Fibroblast of lung (primary cell): ENCODE results near the gene WWOX. TPM values are rescaled to one million over a fixed set of nuclear protein-coding genes. Genes with fewer than 3 reads are reported as not detected.

Source experiments
- DNase-seq, 2 donors: peaks; one replicate each; pipeline versions ENCODE4 v3.0.0 to v3.0.0-alpha.2; 2010; ENCODE audit warnings: low read depth in 2 of 2
- H2AFZ ChIP-seq: 2 replicates; pipeline ENCODE4 v1.5.1; 2012; ENCODE audit warnings: low read length, control low read depth, inconsistent platforms
- H3K27ac ChIP-seq: 2 replicates; pipeline ENCODE4 v1.5.1; 2011; ENCODE audit warnings: low read length, control low read depth; ENCODE audit not compliant: insufficient read depth
- H3K27me3 ChIP-seq: 2 replicates; pipeline ENCODE4 v1.5.1; 2011; ENCODE audit warnings: mild to moderate bottlenecking, low read length; ENCODE audit not compliant: control insufficient read depth, insufficient read depth
- H3K36me3 ChIP-seq: 2 replicates; pipeline ENCODE4 v1.5.1; 2011; ENCODE audit warnings: low read length; ENCODE audit not compliant: control insufficient read depth, insufficient read depth
- H3K4me1 ChIP-seq: 2 replicates; pipeline ENCODE4 v1.5.1; 2011; ENCODE audit warnings: low read length; ENCODE audit not compliant: control insufficient read depth, insufficient read depth; ENCODE audit errors: extremely low read depth
- H3K4me2 ChIP-seq: 2 replicates; pipeline ENCODE4 v1.5.1; 2011; ENCODE audit warnings: low read length, control low read depth; ENCODE audit not compliant: insufficient read depth; ENCODE audit errors: extremely low read depth
- H3K4me3 ChIP-seq, 4 experiments: fragments of 200-600 bp in 1 of 4; sonication (generic) in 1 of 4; replicated peaks in 1 of 4; 2 replicates each; pipeline ENCODE4 v1.5.1; 2011 to 2016; ENCODE audit warnings: low read length in 4 of 4, low read depth in 3 of 4, mild to moderate bottlenecking in 3 of 4, control low read depth in 2 of 4, inconsistent platforms in 1 of 4, mixed read lengths in 1 of 4; ENCODE audit not compliant: insufficient read depth in 1 of 4; ENCODE audit errors: control extremely low read depth in 1 of 4
- H3K79me2 ChIP-seq: 2 replicates; pipeline ENCODE4 v1.5.1; 2012; ENCODE audit warnings: mild to moderate bottlenecking, low read length, inconsistent platforms; ENCODE audit not compliant: control insufficient read depth, insufficient read depth
- H3K9ac ChIP-seq: 2 replicates; pipeline ENCODE4 v1.5.1; 2011; ENCODE audit warnings: mild to moderate bottlenecking, low read length, control low read depth; ENCODE audit not compliant: insufficient read depth
- H3K9me3 ChIP-seq: 2 replicates; pipeline ENCODE4 v1.5.1; 2012; ENCODE audit warnings: low read depth, low read length; ENCODE audit not compliant: control insufficient read depth, insufficient read depth
- H4K20me1 ChIP-seq: 2 replicates; pipeline ENCODE4 v1.5.1; 2011; ENCODE audit warnings: low read length; ENCODE audit not compliant: control insufficient read depth, insufficient read depth; ENCODE audit errors: extremely low read depth
- CTCF ChIP-seq, 2 donors: IDR thresholded peaks in 1 of 2; conservative IDR thresholded peaks in 1 of 2; 1 replicate in 1 of 2; 2 replicates in 1 of 2; pipeline ENCODE4 v1.5.1; 2011 to 2012; ENCODE audit warnings: low read length in 2 of 2, control low read depth in 1 of 2, inconsistent platforms in 1 of 2, low read depth in 1 of 2, mild to moderate bottlenecking in 1 of 2
- EZH2 ChIP-seq: IDR thresholded peaks from 2 replicates; pipeline ENCODE4 v1.5.1; 2012; ENCODE audit warnings: low read length, control low read depth, mild to moderate bottlenecking; ENCODE audit errors: missing control alignments
- polyA plus RNA-seq, 2 donors: library from polyadenylated mRNA; depleted of rRNA in 1 of 2; stranded (reverse) in 1 of 2; unstranded in 1 of 2; fragments of >200 nt; gene quantifications; 2 replicates each; pipeline ENCODE4 v1.2.1, GENCODE V29; 2011 to 2012; ENCODE audit warnings: missing spikeins in 1 of 2
- total RNA-seq: library from RNA; depleted of rRNA; stranded (reverse); fragments of >200 nt; gene quantifications from 2 replicates; pipeline ENCODE4 v1.2.1, GENCODE V29; 2014

The WWOX gene
- total and polyA plus RNA-seq, 2 donors (not counting 1 experiment from before 2014, with no cell fraction given) = 5.6 to 16.3 TPM

GRCh38 chr16:78125112-78125844 is 25.8 kb downstream of the WWOX start:
- Histone ChIP-seq H3K27me3 (no peaks in the 10 kb centered on the region), H3K9me3 (no peaks in the 10 kb centered on the region), H3K27ac (no peak overlapping the region), H3K36me3 (no peaks in the 10 kb centered on the region), H2AFZ (no peak overlapping the region), H3K4me3 (no peak overlapping the region), H4K20me1 (no peaks in the 10 kb centered on the region), H3K9ac (no peak overlapping the region), H3K4me2 (no peak overlapping the region), H3K79me2 (no peaks in the 10 kb centered on the region), H3K4me1 (peaks cover 3% of the 10 kb centered on the region)
- TF ChIP-seq EZH2 (no peak), CTCF (conservative IDR thresholded peaks at IDR 0.05 in 1 of 2, IDR thresholded peaks at IDR 0.05 in 1 of 2; ENCODE audit: low read depth in 1 of 2, low read length in 2 of 2) (no peak)
- DNase-seq = no peak

- H3K4me3 ChIP-seq = peak overlapping the region in 1 of 4 experiments; percentile 14
- no peak overlapping the region for H3K27ac ChIP-seq
- H3K9ac ChIP-seq = no peak overlapping the region
These were observed 27.2 kb downstream of the WWOX start for GRCh38 chr16:78126662-78127061.

GRCh38 chr16:78127130-78127529 is 27.7 kb downstream of the WWOX start:
- TF ChIP-seq EZH2 (no peak), CTCF (conservative IDR thresholded peaks at IDR 0.05 in 1 of 2, IDR thresholded peaks at IDR 0.05 in 1 of 2; ENCODE audit: low read depth in 1 of 2, low read length in 2 of 2) (no peak)
- no peaks in the 10 kb centered on the region for H4K20me1 ChIP-seq
- H3K36me3 ChIP-seq = no peaks in the 10 kb centered on the region
- no peaks in the 10 kb centered on the region for H3K9me3 ChIP-seq
- H3K79me2 ChIP-seq = no peaks in the 10 kb centered on the region
- H3K9ac ChIP-seq = no peak overlapping the region
- H3K4me2 ChIP-seq = peak overlapping the region; percentile 32
- no peak overlapping the region for H3K27ac ChIP-seq
- H2AFZ ChIP-seq = peak overlapping the region; percentile 31
- H3K4me3 ChIP-seq = peak overlapping the region in 1 of 4 experiments; percentile 14
- H3K27me3 ChIP-seq = no peaks in the 10 kb centered on the region
- peaks cover 3% of the 10 kb centered on the region for H3K4me1 ChIP-seq
- DNase-seq = peak; percentile 42 to 47

More at GRCh38 chr16:78126662-78127061, 27.2 kb downstream of the WWOX start:
- H4K20me1 ChIP-seq = no peaks in the 10 kb centered on the region
- H3K79me2 ChIP-seq = no peaks in the 10 kb centered on the region
- H2AFZ ChIP-seq = peak overlapping the region; percentile 31
- peak overlapping the region; percentile 32 for H3K4me2 ChIP-seq
- H3K27me3 ChIP-seq = no peaks in the 10 kb centered on the region
- no peaks in the 10 kb centered on the region for H3K36me3 ChIP-seq
- DNase-seq = no peak
- no peak for TF ChIP-seq CTCF (conservative IDR thresholded peaks at IDR 0.05 in 1 of 2, IDR thresholded peaks at IDR 0.05 in 1 of 2; ENCODE audit: low read depth in 1 of 2, low read length in 2 of 2)
- no peak for TF ChIP-seq EZH2
- H3K9me3 ChIP-seq = no peaks in the 10 kb centered on the region
- H3K4me1 ChIP-seq = peaks cover 3% of the 10 kb centered on the region
